Upper lobe of right lung (tissue), 1 donor: ENCODE results near the gene P2RX7. TPM values are rescaled to one million over a fixed set of nuclear protein-coding genes. Genes with fewer than 3 reads are reported as not detected.

Experiments
- ATAC-seq: fragments of 200-7000 bp; cut with Tn5 transposase; one replicate; pipeline ENCODE4 v1.9.1; 2020; ENCODE audit warnings: mild to moderate bottlenecking, moderate library complexity
- DNase-seq: peaks from one replicate; pipeline ENCODE4 v3.0.0-alpha.2; 2020
- H3K27ac ChIP-seq: fragments of 200-600 bp; one replicate; pipeline ENCODE4 v1.8.0; 2022
- H3K27me3 ChIP-seq: fragments of 200-600 bp; one replicate; pipeline ENCODE4 v1.8.0; 2022; ENCODE audit warnings: mild to moderate bottlenecking
- H3K36me3 ChIP-seq: fragments of 200-600 bp; one replicate; pipeline ENCODE4 v1.8.0; 2022
- H3K4me1 ChIP-seq: fragments of 200-600 bp; one replicate; pipeline ENCODE4 v1.8.0; 2022
- H3K4me3 ChIP-seq: fragments of 200-600 bp; one replicate; pipeline ENCODE4 v1.8.0; 2022; ENCODE audit warnings: mild to moderate bottlenecking
- H3K9me3 ChIP-seq: fragments of 200-600 bp; one replicate; pipeline ENCODE4 v1.8.0; 2022
- intact Hi-C: fragments of 100-400 bp; cut with DNase I; formaldehyde crosslinking; loops from one replicate; pipeline ENCODE4 v1.11.0; 2022
- total RNA-seq: library from RNA; stranded (reverse); fragmentation: NEBNext Ultra II Directional; extraction: Animal tissue kit (Norgen Biotek cat#: 25700); gene quantifications from one replicate; pipeline ENCODE4 v1.2.1, GENCODE V29; 2021
- TF ChIP-seq, protein P1 (sequence below): fragments of 200-600 bp; IDR thresholded peaks from one replicate; pipeline ENCODE4 v1.8.0; 2022; ENCODE audit warnings: antibody characterized with exemption
- donor health status: DM: no; HTN: yes; CAD: no; lungs with severe emphysema.

Gene P2RX7
- total RNA-seq, 1 donor from 2014 or later: 20.1 TPM

DNA sequence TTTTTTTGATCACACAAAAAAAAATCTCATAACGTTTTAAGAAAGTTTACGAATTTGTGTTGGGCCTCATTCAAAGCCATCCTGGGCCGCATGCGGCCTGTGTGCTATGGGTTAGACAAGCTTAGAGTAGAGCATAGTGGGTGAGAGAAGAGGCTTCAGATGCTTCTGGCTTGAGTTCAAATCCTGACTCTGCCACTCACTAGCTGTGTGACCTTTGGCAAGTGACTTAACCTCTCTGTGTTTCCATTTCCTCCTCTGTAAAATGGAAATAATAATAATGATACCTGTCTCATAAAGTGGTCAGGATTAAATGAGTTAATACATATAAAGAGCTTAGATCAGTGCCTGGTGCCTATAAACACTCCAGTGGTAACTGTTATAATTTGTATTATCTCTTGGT is 83.4 kb downstream of the P2RX7 start:
- intact Hi-C loops: no loop called here
- Histone ChIP-seq H3K36me3 (peaks cover 13% of the 10 kb centered on the region), H3K27ac (no peak overlapping the region), H3K9me3 (no peaks in the 10 kb centered on the region), H3K4me1 (peaks cover 27% of the 10 kb centered on the region), H3K4me3 (no peak overlapping the region), H3K27me3 (no peaks in the 10 kb centered on the region)
- no peak for ATAC-seq
- TF ChIP-seq, protein P1, sequence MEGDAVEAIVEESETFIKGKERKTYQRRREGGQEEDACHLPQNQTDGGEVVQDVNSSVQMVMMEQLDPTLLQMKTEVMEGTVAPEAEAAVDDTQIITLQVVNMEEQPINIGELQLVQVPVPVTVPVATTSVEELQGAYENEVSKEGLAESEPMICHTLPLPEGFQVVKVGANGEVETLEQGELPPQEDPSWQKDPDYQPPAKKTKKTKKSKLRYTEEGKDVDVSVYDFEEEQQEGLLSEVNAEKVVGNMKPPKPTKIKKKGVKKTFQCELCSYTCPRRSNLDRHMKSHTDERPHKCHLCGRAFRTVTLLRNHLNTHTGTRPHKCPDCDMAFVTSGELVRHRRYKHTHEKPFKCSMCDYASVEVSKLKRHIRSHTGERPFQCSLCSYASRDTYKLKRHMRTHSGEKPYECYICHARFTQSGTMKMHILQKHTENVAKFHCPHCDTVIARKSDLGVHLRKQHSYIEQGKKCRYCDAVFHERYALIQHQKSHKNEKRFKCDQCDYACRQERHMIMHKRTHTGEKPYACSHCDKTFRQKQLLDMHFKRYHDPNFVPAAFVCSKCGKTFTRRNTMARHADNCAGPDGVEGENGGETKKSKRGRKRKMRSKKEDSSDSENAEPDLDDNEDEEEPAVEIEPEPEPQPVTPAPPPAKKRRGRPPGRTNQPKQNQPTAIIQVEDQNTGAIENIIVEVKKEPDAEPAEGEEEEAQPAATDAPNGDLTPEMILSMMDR: no peak
- DNase-seq: no peak

DNA sequence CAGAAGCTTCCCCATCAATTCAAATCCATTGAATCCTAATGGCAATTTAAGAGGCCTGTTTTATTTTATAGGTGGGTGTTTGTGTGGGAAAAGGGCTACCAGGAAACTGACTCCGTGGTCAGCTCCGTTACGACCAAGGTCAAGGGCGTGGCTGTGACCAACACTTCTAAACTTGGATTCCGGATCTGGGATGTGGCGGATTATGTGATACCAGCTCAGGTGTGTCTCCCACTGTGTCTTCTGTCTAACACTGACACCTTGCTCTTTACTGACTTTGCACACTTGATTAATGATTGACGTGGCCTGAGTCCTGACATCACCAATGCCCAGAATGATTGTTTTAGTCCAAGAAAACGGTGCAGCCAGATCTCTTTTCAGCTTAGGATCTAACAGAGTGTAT is 84.4 kb downstream of the P2RX7 start:
- Histone ChIP-seq H3K27me3 (no peaks in the 10 kb centered on the region), H3K36me3 (peaks cover 18% of the 10 kb centered on the region), H3K27ac (no peak overlapping the region), H3K4me3 (no peak overlapping the region), H3K9me3 (no peaks in the 10 kb centered on the region), H3K4me1 (peaks cover 24% of the 10 kb centered on the region)
- DNase-seq: no peak
- no peak for ATAC-seq
- TF ChIP-seq, protein P1: no peak
- intact Hi-C loops: no loop called here

GRCh38 chr12:121217761-121218160 is 85.1 kb downstream of the P2RX7 start:
- H3K27ac ChIP-seq: no peak overlapping the region
- peaks cover 19% of the 10 kb centered on the region for H3K36me3 ChIP-seq
- no peaks in the 10 kb centered on the region for H3K9me3 ChIP-seq
- no peak overlapping the region for H3K4me3 ChIP-seq
- ATAC-seq: no peak
- DNase-seq: no peak
- intact Hi-C loops: no loop called here
- peaks cover 24% of the 10 kb centered on the region for H3K4me1 ChIP-seq
- H3K27me3 ChIP-seq: no peaks in the 10 kb centered on the region
- TF ChIP-seq, protein P1: no peak

DNA sequence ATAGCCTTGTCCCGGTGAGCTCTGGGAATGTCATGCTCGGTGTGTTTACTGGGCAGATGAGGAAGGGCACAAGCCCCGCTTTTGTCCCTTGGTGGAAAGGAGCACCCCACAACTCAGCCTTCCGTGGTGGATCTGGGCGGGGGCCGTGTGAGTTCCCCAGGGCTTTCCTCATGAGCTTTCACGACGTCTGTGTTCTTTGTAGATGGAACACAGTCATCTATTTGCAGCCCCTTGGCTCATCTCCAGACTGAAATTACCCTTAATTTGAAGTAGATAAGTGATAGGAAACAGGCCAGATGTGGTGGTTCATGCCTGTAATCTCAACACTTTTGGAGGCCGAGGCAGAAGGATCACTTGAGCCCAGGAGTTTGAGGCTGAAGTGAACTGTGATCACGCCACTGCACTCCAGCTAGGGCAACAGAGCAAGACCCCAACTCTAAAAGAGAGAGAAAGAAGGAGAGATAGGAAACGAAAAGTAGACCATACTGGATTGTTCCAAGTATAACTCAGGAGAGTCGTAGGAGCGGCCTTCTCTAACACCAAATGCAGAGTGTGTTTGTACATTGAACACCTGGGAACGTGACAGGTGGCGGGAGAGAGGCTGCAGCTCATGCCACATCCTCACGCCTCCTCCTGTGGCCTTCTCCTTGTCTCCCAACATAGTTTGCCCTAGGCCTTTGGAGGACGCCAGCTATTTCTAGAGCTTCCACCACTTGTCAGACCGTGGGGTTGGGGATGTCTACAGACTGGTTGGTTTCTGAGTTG is 86.1 kb downstream of the P2RX7 start:
- Histone ChIP-seq H3K4me3 (no peak overlapping the region), H3K9me3 (no peaks in the 10 kb centered on the region), H3K27ac (no peak overlapping the region), H3K4me1 (peaks cover 20% of the 10 kb centered on the region), H3K27me3 (no peaks in the 10 kb centered on the region), H3K36me3 (peaks cover 19% of the 10 kb centered on the region)
- DNase-seq (no peak), ATAC-seq (no peak)
- intact Hi-C loops: no loop called here
- TF ChIP-seq, protein P1: no peak

GRCh38 chr12:121219353-121219986 is 86.8 kb downstream of the P2RX7 start:
- ATAC-seq (no peak), DNase-seq (no peak)
- intact Hi-C loops: no loop called here
- Histone ChIP-seq H3K9me3 (no peaks in the 10 kb centered on the region), H3K4me1 (peaks cover 13% of the 10 kb centered on the region), H3K27ac (no peak overlapping the region), H3K4me3 (no peak overlapping the region), H3K36me3 (peaks cover 25% of the 10 kb centered on the region), H3K27me3 (no peaks in the 10 kb centered on the region)
- TF ChIP-seq, protein P1: no peak
